OCI-LY3 (cell line): ENCODE results near the gene TPH2.

Experiments
- H2AFZ ChIP-seq: fragments of 200-600, 300-600 bp; shearing (Covaris generic); 2 replicates; pipeline ENCODE4 v1.6.0; 2014; ENCODE audit warnings: antibody characterized with exemption, low read depth, low read length
- H3K27ac ChIP-seq: fragments of 200-600, 300-600 bp; sonication (generic); 2 replicates; pipeline ENCODE4 v1.5.1; 2014; ENCODE audit warnings: mild to moderate bottlenecking, low read length, moderate library complexity, mixed read lengths
- H3K27me3 ChIP-seq: fragments of 200-600, 300-600 bp; sonication (generic); 2 replicates; pipeline ENCODE4 v1.6.1; 2014; ENCODE audit warnings: low read depth, low read length, mixed read lengths
- H3K36me3 ChIP-seq: fragments of 200-600, 300-600 bp; sonication (generic); replicated peaks from 2 replicates; pipeline ENCODE3; 2014; ENCODE audit warnings: low read depth, low read length, mixed read lengths
- H3K4me1 ChIP-seq: fragments of 300-600, 200-600 bp; sonication (generic); 2 replicates; pipeline ENCODE4 v1.6.1; 2014; ENCODE audit warnings: low read length, mixed read lengths
- H3K4me2 ChIP-seq: fragments of 200-600, 300-600 bp; sonication (generic); 2 replicates; pipeline ENCODE4 v1.6.1; 2014; ENCODE audit warnings: low read length, mixed read lengths
- H3K4me3 ChIP-seq: fragments of 300-600, 200-600 bp; sonication (generic); 2 replicates; pipeline ENCODE4 v1.5.1; 2014; ENCODE audit warnings: antibody characterized with exemption, mild to moderate bottlenecking, low read length, moderate library complexity
- H3K79me2 ChIP-seq: fragments of 300-600, 200-600 bp; shearing (Covaris generic); 2 replicates; pipeline ENCODE4 v1.6.1; 2014; ENCODE audit warnings: mild to moderate bottlenecking, low read length, mixed read lengths
- H3K9ac ChIP-seq: fragments of 300-600, 200-600 bp; shearing (Covaris generic); 2 replicates; pipeline ENCODE4 v1.6.0; 2014; ENCODE audit warnings: mild to moderate bottlenecking, low read length, moderate library complexity
- H3K9me3 ChIP-seq: fragments of 200-600, 300-600 bp; shearing (Covaris generic); 2 replicates; pipeline ENCODE4 v1.6.1; 2014; ENCODE audit warnings: low read length, mixed read lengths; ENCODE audit not compliant: insufficient read depth
- H4K20me1 ChIP-seq: fragments of 200-600, 300-600 bp; sonication (generic); 2 replicates; pipeline ENCODE4 v1.6.1; 2016; ENCODE audit warnings: low read length, mixed read lengths; ENCODE audit not compliant: insufficient read depth
- CTCF ChIP-seq: fragments of 200-600, 300-600 bp; sonication (generic); IDR thresholded peaks from 2 replicates; pipeline ENCODE4 v1.5.1; 2014; ENCODE audit warnings: antibody characterized with exemption, low read length, low read depth
- EZH2phosphoT487 ChIP-seq: fragments of 200-600 bp; shearing (Covaris generic); IDR thresholded peaks from 2 replicates; pipeline ENCODE4 v1.6.1; 2018; ENCODE audit warnings: antibody characterized with exemption, mixed run types, low read depth

TPH2 gene

GRCh38 chr12:71950404-71950803 is 11.8 kb downstream of the TPH2 start:
- Histone ChIP-seq H3K27me3 (0 out of 2 replicates have a peak, but pooled peaks cover 2% of the 10 kb centered on the region), H3K4me3 (no peak overlapping the region), H3K9me3 (no peaks in the 10 kb centered on the region), H3K9ac (no peak overlapping the region), H3K79me2 (no peaks in the 10 kb centered on the region), H3K36me3 (no peaks in the 10 kb centered on the region), H4K20me1 (no peaks in the 10 kb centered on the region), H3K4me1 (no peaks in the 10 kb centered on the region), H3K4me2 (no peak overlapping the region), H2AFZ (no peak overlapping the region), H3K27ac (no peak overlapping the region)
- TF ChIP-seq CTCF, result no peak
- TF ChIP-seq EZH2phosphoT487, result no peak

- Histone ChIP-seq H3K27ac (no peak overlapping the region), H3K9ac (no peak overlapping the region), H3K27me3 (no peaks in the 10 kb centered on the region), H3K36me3 (no peaks in the 10 kb centered on the region), H3K4me3 (no peak overlapping the region), H3K9me3 (no peaks in the 10 kb centered on the region), H2AFZ (no peak overlapping the region), H3K4me2 (no peak overlapping the region), H3K79me2 (no peaks in the 10 kb centered on the region), H3K4me1 (no peaks in the 10 kb centered on the region), H4K20me1 (no peaks in the 10 kb centered on the region)
- no peak for TF ChIP-seq CTCF
- no peak for TF ChIP-seq EZH2phosphoT487
Observed at GRCh38 chr12:71950819-71951218, 12.2 kb downstream of the TPH2 start.

GRCh38 chr12:71954083-71954778 is 15.6 kb downstream of the TPH2 start:
- no peak overlapping the region for H3K4me2 ChIP-seq
- peaks cover 9% of the 10 kb centered on the region; the same call in 1 of the 2 replicates for H3K27me3 ChIP-seq
- no peak overlapping the region for H3K4me3 ChIP-seq
- no peaks in the 10 kb centered on the region for H3K79me2 ChIP-seq
- no peaks in the 10 kb centered on the region for H3K36me3 ChIP-seq
- no peaks in the 10 kb centered on the region for H4K20me1 ChIP-seq
- no peak overlapping the region for H3K27ac ChIP-seq
- no peaks in the 10 kb centered on the region for H3K9me3 ChIP-seq
- TF ChIP-seq EZH2phosphoT487 (no peak), CTCF (no peak)
- H2AFZ ChIP-seq, result no peak overlapping the region
- H3K9ac ChIP-seq, result no peak overlapping the region
- H3K4me1 ChIP-seq, result no peaks in the 10 kb centered on the region

- Histone ChIP-seq H4K20me1 (no peaks in the 10 kb centered on the region), H3K4me2 (no peak overlapping the region), H3K9me3 (no peaks in the 10 kb centered on the region), H3K9ac (no peak overlapping the region), H2AFZ (no peak overlapping the region), H3K4me1 (no peaks in the 10 kb centered on the region), H3K27me3 (peaks cover 9% of the 10 kb centered on the region; the same call in 1 of the 2 replicates), H3K4me3 (no peak overlapping the region), H3K27ac (no peak overlapping the region), H3K36me3 (no peaks in the 10 kb centered on the region), H3K79me2 (no peaks in the 10 kb centered on the region)
- no peak for TF ChIP-seq CTCF
- no peak for TF ChIP-seq EZH2phosphoT487
Observed at GRCh38 chr12:71954861-71955260, 16.2 kb downstream of the TPH2 start.
